Tibial artery (tissue), 4 donors: ENCODE results near the gene SLC24A3.

Source experiments
- DNase-seq, 2 donors: peaks; one replicate each; pipeline ENCODE4 v3.0.0-alpha.2; 2019
- H3K27ac ChIP-seq, 2 donors: fragments of 200-600 bp; sonication (generic) in 1 of 2; 1 replicate in 1 of 2; 2 replicates in 1 of 2; pipeline ENCODE4 v1.5.1; 2018 to 2019; ENCODE audit warnings: mild to moderate bottlenecking in 1 of 2
- H3K27me3 ChIP-seq, 2 donors: fragments of 200-600 bp; sonication (generic) in 1 of 2; one replicate each; pipeline versions ENCODE4 v1.5.1 to v1.6.0; 2016 to 2019
- H3K36me3 ChIP-seq, 3 donors: fragments of 200-600 bp; sonication (generic) in 2 of 3; one replicate each; pipeline ENCODE4 v1.5.1; 2016 to 2019; ENCODE audit warnings: mild to moderate bottlenecking in 2 of 3
- H3K4me1 ChIP-seq, 4 donors: fragments of 200-600 bp; sonication (generic) in 2 of 4; 1 replicate in 3 of 4; 2 replicates in 1 of 4; pipeline ENCODE4 v1.5.1; 2016 to 2019
- H3K4me3 ChIP-seq, 2 donors: fragments of 200-600 bp; sonication (generic) in 1 of 2; 1 replicate in 1 of 2; 2 replicates in 1 of 2; pipeline ENCODE4 v1.5.1; 2018 to 2019; ENCODE audit warnings: mild to moderate bottlenecking in 2 of 2
- H3K9me3 ChIP-seq, 3 donors: fragments of 200-600 bp; sonication (generic) in 1 of 3; one replicate each; pipeline ENCODE4 v1.5.1; 2016 to 2019
- CTCF ChIP-seq, 2 experiments: fragments of 200-600 bp in 1 of 2; fragments of 450-650 bp in 1 of 2; IDR thresholded peaks; one replicate each; pipeline ENCODE4 v1.5.1; 2017 to 2019; ENCODE audit warnings: antibody characterized with exemption in 2 of 2, mild to moderate bottlenecking in 1 of 2, moderate library complexity in 1 of 2
- intact Hi-C: fragments of 100-400 bp; cut with DNase I; formaldehyde crosslinking; loops from one replicate; pipeline ENCODE4 v1.15.0; 2023; ENCODE audit warnings: low total_unique reads

Gene SLC24A3

GRCh38 chr20:19302714-19303113 is 90.3 kb downstream of the SLC24A3 start:
- Histone ChIP-seq H3K4me1 (peaks cover 0 to 17% (median 1%) of the 10 kb centered on the region in 4 donors), H3K9me3 (no peaks in the 10 kb centered on the region), H3K27ac (no peak overlapping the region), H3K36me3 (no peaks in the 10 kb centered on the region), H3K27me3 (no peaks in the 10 kb centered on the region), H3K4me3 (no peak overlapping the region)
- no peak for DNase-seq
- TF ChIP-seq CTCF (IDR thresholded peaks at IDR 0.05), result no peak
- intact Hi-C loops, result no loop called here

GRCh38 chr20:19304389-19304788 is 91.9 kb downstream of the SLC24A3 start:
- H3K4me3 ChIP-seq, result no peak overlapping the region
- H3K4me1 ChIP-seq, result peaks cover 0 to 4% (median 0%) of the 10 kb centered on the region in 4 donors
- H3K36me3 ChIP-seq, result no peaks in the 10 kb centered on the region
- intact Hi-C loops, result no loop called here
- H3K27ac ChIP-seq, result no peak overlapping the region
- DNase-seq, result no peak
- TF ChIP-seq CTCF (IDR thresholded peaks at IDR 0.05), result no peak
- H3K9me3 ChIP-seq, result no peaks in the 10 kb centered on the region
- no peaks in the 10 kb centered on the region for H3K27me3 ChIP-seq

GRCh38 chr20:19304886-19305415 is 92.5 kb downstream of the SLC24A3 start:
- TF ChIP-seq CTCF (IDR thresholded peaks at IDR 0.05), result no peak
- no peak overlapping the region for H3K4me3 ChIP-seq
- no peaks in the 10 kb centered on the region for H3K9me3 ChIP-seq
- no peaks in the 10 kb centered on the region for H3K36me3 ChIP-seq
- H3K4me1 ChIP-seq, result no peaks in the 10 kb centered on the region
- intact Hi-C loops, result no loop called here
- H3K27ac ChIP-seq, result no peak overlapping the region
- DNase-seq, result no peak
- no peaks in the 10 kb centered on the region for H3K27me3 ChIP-seq

GRCh38 chr20:19308146-19308545 is 95.7 kb downstream of the SLC24A3 start:
- H3K4me3 ChIP-seq, result no peak overlapping the region
- H3K4me1 ChIP-seq, result peaks cover 0 to under 1% (median 0%) of the 10 kb centered on the region in 4 donors
- H3K27ac ChIP-seq, result no peak overlapping the region
- no peaks in the 10 kb centered on the region for H3K27me3 ChIP-seq
- no peak for TF ChIP-seq CTCF (IDR thresholded peaks at IDR 0.05)
- no peaks in the 10 kb centered on the region for H3K36me3 ChIP-seq
- no peaks in the 10 kb centered on the region for H3K9me3 ChIP-seq
- DNase-seq, result no peak
- intact Hi-C loops, result no loop called here

GRCh38 chr20:19310541-19310940 is 98.1 kb downstream of the SLC24A3 start:
- intact Hi-C loops, result no loop called here
- H3K36me3 ChIP-seq, result no peaks in the 10 kb centered on the region
- no peak for TF ChIP-seq CTCF (IDR thresholded peaks at IDR 0.05)
- peaks cover 0 to 7% (median 0%) of the 10 kb centered on the region in 4 donors for H3K4me1 ChIP-seq
- H3K9me3 ChIP-seq, result no peaks in the 10 kb centered on the region
- H3K27ac ChIP-seq, result no peak overlapping the region
- H3K27me3 ChIP-seq, result no peaks in the 10 kb centered on the region
- H3K4me3 ChIP-seq, result no peak overlapping the region
- no peak for DNase-seq
